Activated CD4-positive, alpha-beta T cell treated with anti-CD3 and anti-CD28 coated beads for 24 hours (primary cell): Measurements from ENCODE around the gene SMIM44.

Experiments used
- DNase-seq, 2 donors: peaks; one replicate each; pipeline ENCODE4 v3.0.0-alpha.2; 2020; ENCODE audit warnings: low read depth in 2 of 2

SMIM44 gene

GRCh38 chr19:3500429-3501101 is 17.3 kb upstream of the SMIM44 start, which contains the start of gene DOHH:
TSS of gene DOHH (minus strand) at chr19:3500674. CDS start at chr19:3496814, 3,860 bp downstream.
- DNase-seq, result peak; percentile 92 to 95

DNA sequence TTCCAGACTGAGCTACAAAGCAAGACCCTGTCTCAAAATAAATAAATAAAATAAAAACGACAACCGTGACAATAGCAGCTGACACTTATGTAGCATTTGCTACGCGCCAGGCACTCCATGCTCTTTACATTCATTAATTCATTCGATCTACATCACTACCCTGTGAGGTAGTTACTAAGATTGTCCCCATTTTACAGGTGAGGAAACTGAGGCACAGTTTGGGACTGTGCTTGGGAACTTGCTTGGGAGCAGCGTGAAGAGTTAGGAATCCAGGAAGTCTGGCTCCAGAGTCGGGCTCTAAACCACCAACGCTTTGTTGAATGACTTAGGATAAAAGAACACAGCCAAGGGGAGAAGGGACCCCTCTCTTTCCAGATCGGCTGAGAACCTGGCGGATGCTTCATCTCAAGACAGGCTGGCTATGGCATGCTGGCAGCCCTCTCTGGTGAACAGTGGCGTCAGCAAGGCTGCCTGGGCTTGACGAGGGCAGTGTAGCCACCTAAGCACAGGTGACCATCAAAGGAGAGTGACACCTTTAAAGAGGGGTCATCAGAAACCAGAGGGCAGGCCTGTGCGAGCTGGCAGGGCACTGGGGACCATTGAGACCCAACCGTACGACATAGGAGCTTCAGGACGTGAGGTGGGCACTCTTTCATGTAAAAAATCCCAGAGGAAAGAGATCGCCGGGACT is 16.6 kb upstream of the SMIM44 start:
- no peak for DNase-seq

DNA sequence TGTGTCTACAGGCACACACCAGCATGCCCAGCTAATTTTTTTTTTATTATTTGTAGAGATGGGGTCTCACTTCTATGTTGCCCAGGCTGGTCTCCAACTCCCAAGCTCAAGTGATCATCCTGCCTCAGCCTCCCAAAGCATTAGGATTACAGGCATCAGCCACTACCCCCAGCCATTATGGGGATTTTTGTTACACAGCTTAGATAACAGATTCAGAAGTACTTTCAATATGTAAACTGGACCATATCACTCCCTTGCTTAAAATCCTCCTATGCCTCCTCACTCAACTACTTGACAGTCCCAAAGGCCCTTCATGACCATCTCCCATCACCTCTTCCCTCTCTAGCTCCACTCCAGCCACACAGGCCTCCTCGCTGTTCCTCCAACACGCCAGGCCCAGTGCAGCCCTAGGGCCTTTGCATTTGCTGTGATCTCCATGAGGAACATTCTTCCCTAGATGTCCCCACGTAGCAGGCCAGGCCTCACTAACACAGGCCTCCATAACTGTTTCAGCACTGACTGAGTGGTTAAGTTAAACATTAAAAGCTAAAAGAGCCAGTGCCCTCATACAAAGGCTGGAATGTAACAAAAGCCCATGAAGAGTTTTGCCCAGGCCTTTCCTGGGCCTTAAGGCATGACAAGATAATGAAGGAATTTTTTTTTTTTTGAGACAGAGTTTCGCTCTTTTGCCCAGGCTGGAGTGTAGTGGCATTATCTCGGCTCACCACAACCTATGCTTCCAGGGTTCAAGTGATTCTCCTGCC is 14.7 kb upstream of the SMIM44 start:
- DNase-seq, result no peak

DNA sequence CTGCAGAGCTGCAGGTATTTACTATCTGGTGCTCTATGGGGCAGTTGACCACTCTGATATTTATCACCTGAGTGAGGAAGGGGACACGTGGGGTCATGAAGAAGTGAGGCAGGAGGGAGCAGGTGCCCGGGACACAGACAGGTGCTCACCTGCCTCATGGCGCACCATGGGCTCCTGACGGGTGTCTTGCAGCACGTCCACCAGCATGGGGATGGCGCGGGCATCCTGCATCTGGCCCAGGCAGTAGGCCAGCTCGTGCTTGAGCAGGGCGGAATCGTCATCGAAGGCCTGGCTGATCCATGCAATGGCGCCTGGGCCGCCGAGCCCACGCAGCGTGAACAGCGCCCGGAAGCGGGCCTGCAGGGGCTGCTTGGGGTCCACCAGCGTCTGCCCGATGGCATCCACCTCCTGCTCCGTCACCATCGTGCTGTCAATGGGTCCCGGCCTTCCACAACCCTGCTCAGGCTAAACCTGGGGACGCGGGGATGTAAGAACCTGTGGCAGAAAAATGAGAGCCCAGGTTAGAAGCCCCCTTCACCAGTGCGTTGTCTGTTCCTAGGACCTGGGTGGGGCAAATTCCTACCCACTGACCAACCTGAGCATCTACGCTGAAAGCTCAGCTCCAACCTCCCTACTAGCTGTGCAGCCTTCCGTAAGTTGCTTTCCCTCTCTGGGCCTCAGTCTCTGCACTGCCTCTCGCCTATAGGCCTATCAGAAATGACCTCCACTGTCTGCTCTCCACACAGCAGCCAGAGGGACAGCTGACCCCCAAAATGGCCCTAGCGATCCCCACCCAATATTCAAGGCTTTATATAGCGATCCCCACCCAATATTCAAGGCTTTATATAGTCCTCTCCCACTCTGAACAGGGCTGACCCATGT is 13.4 kb upstream of the SMIM44 start:
- DNase-seq, result no peak

- peak; percentile 50 to 52 for DNase-seq
Observed at GRCh38 chr19:3494559-3494958, 11.3 kb upstream of the SMIM44 start.

DNA sequence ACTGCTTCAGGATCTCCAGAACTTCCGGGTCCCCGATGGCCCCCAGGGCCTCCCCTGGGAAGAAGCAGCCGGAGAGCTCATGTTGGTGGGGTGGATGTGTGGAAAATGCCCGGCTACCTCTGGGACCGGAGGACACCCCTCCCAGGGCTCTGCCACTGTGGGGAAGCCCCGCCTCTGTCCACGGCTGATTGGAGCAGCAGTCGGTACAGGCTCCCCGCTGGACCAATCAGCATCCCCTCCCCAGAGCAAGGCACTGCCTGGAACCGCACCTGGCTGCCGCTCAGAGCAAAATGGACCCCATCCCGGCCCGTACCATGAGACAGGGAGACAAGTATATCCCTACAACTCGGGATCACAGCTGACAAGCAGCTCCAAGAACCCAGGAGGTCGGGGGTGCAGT is 10.8 kb upstream of the SMIM44 start:
- no peak for DNase-seq

- no peak for DNase-seq
Observed at GRCh38 chr19:3493651-3494050, 10.4 kb upstream of the SMIM44 start.

DNA sequence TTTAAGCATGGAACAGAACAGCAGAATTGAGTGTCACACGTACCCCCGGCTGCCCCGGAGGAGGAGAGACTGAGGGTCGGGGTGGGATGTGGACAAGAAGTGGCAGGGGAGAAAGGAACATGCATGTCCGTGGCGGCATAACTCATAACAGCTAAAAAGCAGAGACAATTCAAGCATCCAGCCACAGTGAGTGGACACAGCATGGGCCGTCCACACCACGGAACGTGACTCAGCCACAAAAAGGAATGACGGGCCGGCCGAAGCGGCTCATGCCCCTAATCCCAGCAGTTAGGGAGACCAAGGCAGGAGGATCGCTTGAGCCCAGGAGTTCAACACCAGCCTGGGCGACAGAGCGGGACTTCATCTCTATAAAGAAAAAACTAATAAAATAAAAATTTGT is 9.7 kb upstream of the SMIM44 start:
- no peak for DNase-seq

DNA sequence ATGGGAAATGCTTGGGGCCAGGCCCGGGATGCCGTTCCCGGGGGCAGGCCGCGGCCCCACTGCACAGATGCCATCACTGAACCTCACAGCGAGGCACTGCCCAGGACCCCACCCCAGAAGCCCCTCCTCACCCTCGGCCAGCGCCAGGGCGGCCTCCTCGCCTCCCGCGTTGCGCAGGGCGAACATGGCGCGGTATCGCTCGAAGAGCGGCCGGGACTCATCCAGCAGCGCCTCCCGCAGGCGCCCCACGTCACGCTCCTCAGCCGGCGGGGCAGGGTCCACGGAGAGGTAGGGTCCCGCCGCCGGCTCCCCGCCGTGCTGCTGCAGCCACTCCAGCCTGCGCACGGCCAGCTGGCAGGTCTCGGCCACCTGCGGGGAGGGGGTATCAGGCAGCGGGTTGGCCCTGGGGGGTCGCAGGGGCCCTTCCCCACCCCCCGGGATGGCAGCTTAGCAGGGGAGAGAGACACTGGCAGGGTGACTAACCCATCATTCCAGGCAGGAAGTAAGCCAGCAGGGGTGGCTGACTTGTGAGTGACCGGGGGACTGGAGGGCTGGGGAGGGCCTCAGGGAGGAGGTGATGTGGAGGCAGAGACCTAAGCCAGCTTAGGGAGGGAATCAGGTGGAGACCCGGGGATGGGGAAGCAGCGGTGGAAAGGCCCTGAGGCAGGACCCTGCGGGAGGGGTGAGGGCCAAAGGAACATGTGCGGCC is 9.0 kb upstream of the SMIM44 start:
- DNase-seq, result no peak

DNA sequence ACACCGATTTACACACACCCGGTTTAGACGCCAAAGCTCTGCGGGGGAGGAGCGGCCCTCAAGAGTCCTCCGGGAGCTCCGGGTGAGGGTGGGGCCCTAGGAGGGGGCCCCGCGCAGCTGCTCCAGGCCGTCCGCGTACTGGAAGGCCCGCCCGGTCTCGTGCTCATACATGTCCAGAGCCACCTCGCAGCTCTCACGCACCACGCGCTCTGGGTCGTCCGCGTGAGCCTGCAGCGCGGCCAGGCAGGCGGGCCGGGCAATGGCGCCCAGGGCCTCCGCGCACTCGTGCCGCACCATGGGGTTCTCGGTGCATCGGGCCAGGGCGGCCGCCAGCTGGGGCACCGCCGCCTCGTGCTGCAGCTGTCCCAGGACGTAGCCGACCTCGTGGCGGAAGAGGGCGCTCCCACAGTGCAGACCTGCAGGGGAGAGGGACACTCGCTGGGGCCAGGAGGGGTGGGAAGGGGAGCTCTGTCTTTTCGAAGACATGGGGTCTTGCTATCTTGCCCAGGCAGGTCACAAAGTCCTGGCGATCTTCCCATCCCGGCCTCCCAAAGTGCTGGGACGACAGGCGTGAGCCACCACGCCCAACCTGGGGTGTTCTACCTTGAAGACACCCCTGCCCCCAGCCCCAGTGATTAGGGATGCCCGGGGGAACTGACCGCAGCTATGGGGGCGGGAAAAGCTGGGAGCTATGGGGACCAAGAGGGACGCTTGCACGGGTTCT is 8.3 kb upstream of the SMIM44 start:
- DNase-seq, result no peak

- no peak for DNase-seq
Observed at GRCh38 chr19:3482507-3483225, 575 bp downstream of the SMIM44 start.

GRCh38 chr19:3481241-3482090 is 1.8 kb downstream of the SMIM44 start:
- no peak for DNase-seq

DNA sequence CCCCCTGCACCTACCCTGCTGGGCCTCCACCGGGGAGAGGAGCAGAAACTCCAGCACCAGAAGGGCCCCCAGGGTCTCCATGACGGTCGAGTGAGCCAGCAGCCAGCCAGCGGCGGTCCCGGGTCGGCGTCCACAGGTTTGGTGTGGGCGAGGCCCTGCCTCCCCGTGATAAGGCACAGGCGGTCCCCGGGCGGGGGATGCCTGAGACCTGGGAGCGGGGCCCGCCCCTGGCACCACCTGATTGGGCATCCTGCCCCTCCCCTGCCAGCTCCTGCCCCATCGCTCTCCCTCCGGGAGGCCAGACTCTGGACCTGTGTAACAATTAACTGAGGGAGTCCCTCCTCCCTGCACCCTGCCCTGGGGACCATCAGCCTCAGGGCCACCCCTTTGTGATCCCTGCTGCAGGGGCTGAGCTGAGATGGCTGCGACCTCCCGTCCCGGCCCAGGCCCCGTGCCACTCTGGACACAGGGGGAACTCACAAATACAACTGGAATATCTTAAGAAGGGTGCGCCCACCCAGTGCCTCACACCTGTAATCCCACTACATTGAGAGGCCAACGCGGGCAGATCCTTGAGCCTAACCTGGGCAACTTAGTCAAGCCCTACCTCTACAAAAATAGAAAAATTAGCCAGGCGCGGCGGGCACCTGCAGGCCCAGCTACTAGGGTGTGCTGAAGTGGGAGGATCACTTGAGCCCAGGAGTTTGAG is 2.7 kb downstream of the SMIM44 start, which contains the start of gene SMIM24:
SMIM24 (minus strand) TSS at position 143 of the 709 bp plus-strand sequence; CDS start at position 81, 62 bp downstream.
- DNase-seq, result no peak

GRCh38 chr19:3479834-3480215 is 3.4 kb downstream of the SMIM44 start:
- peak in 1 of 2 donors; percentile 18 for DNase-seq

DNA sequence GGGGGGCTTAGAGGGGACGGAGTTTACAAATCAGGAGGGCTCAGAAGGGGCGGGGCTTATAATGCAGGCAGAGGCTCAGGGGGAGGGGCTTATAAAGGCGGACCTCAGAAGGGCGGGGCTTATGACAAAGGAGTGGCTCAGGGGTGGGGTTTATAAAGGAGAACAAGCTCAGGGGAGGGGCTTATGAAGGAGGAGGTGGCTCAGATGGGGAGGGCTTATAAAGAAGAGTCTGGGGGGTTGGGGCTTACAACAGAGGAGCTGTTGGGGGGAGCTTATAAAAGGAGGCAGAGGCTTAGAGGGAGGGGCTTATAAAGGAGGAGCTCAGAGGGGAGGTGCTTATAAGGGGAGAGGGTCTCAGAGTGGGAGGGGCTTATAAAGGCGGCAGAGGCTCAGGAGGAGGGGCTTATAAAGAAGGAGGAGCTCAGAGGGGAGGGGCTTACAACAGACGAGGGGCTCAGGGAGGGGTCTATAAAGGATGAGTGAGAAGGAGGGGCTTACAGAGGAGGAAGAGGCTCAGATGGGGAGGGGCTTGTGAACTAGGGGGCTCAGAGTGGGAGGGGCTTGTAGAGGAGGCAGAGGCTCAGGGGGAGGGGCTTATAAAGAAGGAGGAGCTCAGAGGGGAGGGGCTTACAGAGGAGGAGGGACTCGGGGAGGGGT is 3.9 kb downstream of the SMIM44 start:
- DNase-seq, result peak; percentile 14 to 18

- no peak for DNase-seq
Observed at GRCh38 chr19:3478409-3479176, 4.6 kb downstream of the SMIM44 start.

- no peak for DNase-seq
Observed at GRCh38 chr19:3477951-3478350, 5.3 kb downstream of the SMIM44 start.
